Measurements from ENCODE around the gene GRAMD1B.
"Not testable (repeated sequence)": the region's sequence is repeated elsewhere in the genome, so short reads cannot be mapped to it uniquely, and the experiment has no call there.

Gene GRAMD1B

GRCh38 chr11:123652599-123652998 lies 222.5 kb downstream of the GRAMD1B start:
- Histone ChIP-seq H3K4me3 (ENCODE audit: low read depth, low read length) (no peak overlapping the region), H3K9ac (ENCODE audit: low read length) (no peak overlapping the region), H3K27ac (ENCODE audit: low read depth, low read length) (no peak overlapping the region), H3K9me3 (ENCODE audit: control insufficient read depth, insufficient read depth, low read depth, low read length) (no peaks in the 10 kb centered on the region), H3K36me3 (ENCODE audit: control insufficient read depth, insufficient read depth, low read length) (no peaks in the 10 kb centered on the region), H3K4me1 (ENCODE audit: control insufficient read depth, insufficient read depth, low read length) (peaks cover 11% of the 10 kb centered on the region; the same call in 1 of the 2 replicates), H3K27me3 (ENCODE audit: control insufficient read depth, insufficient read depth, low read length) (peaks cover 54% of the 10 kb centered on the region)

- Histone ChIP-seq H3K27ac (ENCODE audit: low read depth, low read length) (no peak overlapping the region), H3K4me3 (ENCODE audit: low read depth, low read length) (peak overlapping the region; percentile 76), H3K4me1 (ENCODE audit: control insufficient read depth, insufficient read depth, low read length) (peaks cover 11% of the 10 kb centered on the region; the same call in 1 of the 2 replicates), H3K27me3 (ENCODE audit: control insufficient read depth, insufficient read depth, low read length) (peaks cover 53% of the 10 kb centered on the region), H3K9me3 (ENCODE audit: control insufficient read depth, insufficient read depth, low read depth, low read length) (no peaks in the 10 kb centered on the region), H3K9ac (ENCODE audit: low read length) (no peak overlapping the region), H3K36me3 (ENCODE audit: control insufficient read depth, insufficient read depth, low read length) (no peaks in the 10 kb centered on the region)
Measured at GRCh38 chr11:123653483-123653826, 223.4 kb downstream of the GRAMD1B start.

- Histone ChIP-seq H3K4me3 (ENCODE audit: low read depth, low read length) (peak overlapping the region; percentile 76), H3K27me3 (ENCODE audit: control insufficient read depth, insufficient read depth, low read length) (peaks cover 51% of the 10 kb centered on the region), H3K9me3 (ENCODE audit: control insufficient read depth, insufficient read depth, low read depth, low read length) (no peaks in the 10 kb centered on the region)
Measured at GRCh38 chr11:123653827-123654565, 223.9 kb downstream of the GRAMD1B start.

GRCh38 chr11:123654566-123655081 lies 224.6 kb downstream of the GRAMD1B start, which contains the start of gene SCN3B:
TSS of gene SCN3B (minus strand) at chr11:123654624. CDS start at chr11:123653801, 823 bp downstream.
- peaks cover 11% of the 10 kb centered on the region; the same call in 1 of the 2 replicates for H3K4me1 ChIP-seq (ENCODE audit: control insufficient read depth, insufficient read depth, low read length)
- H3K4me3 ChIP-seq (ENCODE audit: low read depth, low read length): peak within 1 kb of the TSS; percentile 76
- H3K27me3 ChIP-seq (ENCODE audit: control insufficient read depth, insufficient read depth, low read length): peaks cover 51% of the 10 kb centered on the region
- H3K9me3 ChIP-seq (ENCODE audit: control insufficient read depth, insufficient read depth, low read depth, low read length): no peaks in the 10 kb centered on the region
- H3K9ac ChIP-seq (ENCODE audit: low read length): peak within 1 kb of the TSS; percentile 72
- H3K36me3 ChIP-seq (ENCODE audit: control insufficient read depth, insufficient read depth, low read length): no peaks in the 10 kb centered on the region
- no peak within 1 kb of the TSS for H3K27ac ChIP-seq (ENCODE audit: low read depth, low read length)

More at GRCh38 chr11:123653827-123654565, 223.9 kb downstream of the GRAMD1B start:
- peaks cover 11% of the 10 kb centered on the region; the same call in 1 of the 2 replicates for H3K4me1 ChIP-seq (ENCODE audit: control insufficient read depth, insufficient read depth, low read length)
- H3K36me3 ChIP-seq (ENCODE audit: control insufficient read depth, insufficient read depth, low read length): no peaks in the 10 kb centered on the region
- peak overlapping the region; percentile 23 for H3K9ac ChIP-seq (ENCODE audit: low read length)
- H3K27ac ChIP-seq (ENCODE audit: low read depth, low read length): no peak overlapping the region

DNA sequence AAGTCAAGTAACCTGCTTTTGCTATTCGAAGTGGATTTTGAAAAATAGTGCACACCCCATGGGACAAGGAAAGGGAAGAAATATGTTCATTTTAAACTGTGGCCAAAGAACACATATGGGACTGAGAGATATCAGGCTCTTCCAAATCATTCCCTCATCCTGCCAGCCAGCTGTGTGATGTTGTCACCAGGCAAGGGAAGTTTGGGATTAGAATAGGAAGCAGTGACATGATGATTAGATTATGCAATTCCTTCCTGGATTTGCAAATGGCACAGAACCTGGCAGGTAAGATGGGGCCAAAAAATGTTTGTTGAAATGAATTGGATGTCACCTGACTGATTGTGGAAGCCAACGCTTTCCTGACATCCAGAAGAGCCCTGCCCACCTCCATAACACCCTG lies 229.2 kb downstream of the GRAMD1B start:
- H3K36me3 ChIP-seq (ENCODE audit: control insufficient read depth, insufficient read depth, low read length): no peaks in the 10 kb centered on the region
- 0 out of 2 replicates have a peak, but pooled peaks cover 4% of the 10 kb centered on the region for H3K9me3 ChIP-seq (ENCODE audit: control insufficient read depth, insufficient read depth, low read depth, low read length)
- H3K9ac ChIP-seq (ENCODE audit: low read length): no peak overlapping the region
- no peak overlapping the region for H3K27ac ChIP-seq (ENCODE audit: low read depth, low read length)
- no peak overlapping the region for H3K4me3 ChIP-seq (ENCODE audit: low read depth, low read length)
- peaks cover 21% of the 10 kb centered on the region for H3K27me3 ChIP-seq (ENCODE audit: control insufficient read depth, insufficient read depth, low read length)
- peaks cover 7% of the 10 kb centered on the region; the same call in 1 of the 2 replicates for H3K4me1 ChIP-seq (ENCODE audit: control insufficient read depth, insufficient read depth, low read length)

- H3K9me3 ChIP-seq (ENCODE audit: control insufficient read depth, insufficient read depth, low read depth, low read length); H3K9ac ChIP-seq (ENCODE audit: low read length); H3K4me3 ChIP-seq (ENCODE audit: low read depth, low read length); H3K27ac ChIP-seq (ENCODE audit: low read depth, low read length); H3K4me1 ChIP-seq (ENCODE audit: control insufficient read depth, insufficient read depth, low read length); H3K36me3 ChIP-seq (ENCODE audit: control insufficient read depth, insufficient read depth, low read length): not testable (repeated sequence)
- peaks cover 17% of the 10 kb centered on the region for H3K27me3 ChIP-seq (ENCODE audit: control insufficient read depth, insufficient read depth, low read length)
Measured at GRCh38 chr11:123659965-123660364, 229.9 kb downstream of the GRAMD1B start.

- Histone ChIP-seq H3K27me3 (ENCODE audit: control insufficient read depth, insufficient read depth, low read length) (no peaks in the 10 kb centered on the region), H3K36me3 (ENCODE audit: control insufficient read depth, insufficient read depth, low read length) (no peaks in the 10 kb centered on the region), H3K4me1 (ENCODE audit: control insufficient read depth, insufficient read depth, low read length) (no peaks in the 10 kb centered on the region), H3K4me3 (ENCODE audit: low read depth, low read length) (no peak overlapping the region), H3K9ac (ENCODE audit: low read length) (no peak overlapping the region), H3K27ac (ENCODE audit: low read depth, low read length) (no peak overlapping the region), H3K9me3 (ENCODE audit: control insufficient read depth, insufficient read depth, low read depth, low read length) (0 out of 2 replicates have a peak, but pooled peaks cover 4% of the 10 kb centered on the region)
Measured at GRCh38 chr11:123665306-123665705, 235.2 kb downstream of the GRAMD1B start.

GRCh38 chr11:123670081-123670480 lies 240.0 kb downstream of the GRAMD1B start:
- no peak overlapping the region for H3K27ac ChIP-seq (ENCODE audit: low read depth, low read length)
- no peaks in the 10 kb centered on the region for H3K9me3 ChIP-seq (ENCODE audit: control insufficient read depth, insufficient read depth, low read depth, low read length)
- no peaks in the 10 kb centered on the region for H3K27me3 ChIP-seq (ENCODE audit: control insufficient read depth, insufficient read depth, low read length)
- no peak overlapping the region for H3K9ac ChIP-seq (ENCODE audit: low read length)
- H3K4me3 ChIP-seq (ENCODE audit: low read depth, low read length): no peak overlapping the region
- no peaks in the 10 kb centered on the region for H3K36me3 ChIP-seq (ENCODE audit: control insufficient read depth, insufficient read depth, low read length)
- no peaks in the 10 kb centered on the region for H3K4me1 ChIP-seq (ENCODE audit: control insufficient read depth, insufficient read depth, low read length)

- Histone ChIP-seq H3K27ac (ENCODE audit: low read depth, low read length) (no peak overlapping the region), H3K36me3 (ENCODE audit: control insufficient read depth, insufficient read depth, low read length) (no peaks in the 10 kb centered on the region), H3K27me3 (ENCODE audit: control insufficient read depth, insufficient read depth, low read length) (no peaks in the 10 kb centered on the region), H3K4me3 (ENCODE audit: low read depth, low read length) (no peak overlapping the region), H3K9me3 (ENCODE audit: control insufficient read depth, insufficient read depth, low read depth, low read length) (no peaks in the 10 kb centered on the region), H3K9ac (ENCODE audit: low read length) (no peak overlapping the region), H3K4me1 (ENCODE audit: control insufficient read depth, insufficient read depth, low read length) (no peaks in the 10 kb centered on the region)
Measured at GRCh38 chr11:123671534-123671933, 241.5 kb downstream of the GRAMD1B start.

DNA sequence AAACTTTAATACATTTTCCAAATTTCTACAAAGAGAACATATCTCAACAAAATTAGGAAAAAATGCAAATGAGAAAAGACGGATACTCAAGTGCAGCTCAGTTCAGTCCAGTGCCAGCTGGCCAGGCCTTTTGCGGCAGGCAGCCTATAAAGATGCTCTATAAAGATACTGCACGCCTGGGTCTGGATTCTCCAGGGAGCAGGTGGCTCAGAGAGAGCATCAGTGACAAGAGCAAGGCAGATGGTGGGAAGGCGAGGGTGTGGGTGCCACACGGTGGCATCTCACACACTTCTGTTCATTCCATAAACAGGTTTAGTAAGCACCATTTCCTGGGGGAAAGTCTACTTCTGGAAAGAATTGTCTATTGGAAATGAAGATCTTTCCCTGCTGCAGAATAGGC lies 242.5 kb downstream of the GRAMD1B start:
- Histone ChIP-seq H3K9me3 (ENCODE audit: control insufficient read depth, insufficient read depth, low read depth, low read length) (no peaks in the 10 kb centered on the region), H3K27me3 (ENCODE audit: control insufficient read depth, insufficient read depth, low read length) (no peaks in the 10 kb centered on the region), H3K9ac (ENCODE audit: low read length) (no peak overlapping the region), H3K27ac (ENCODE audit: low read depth, low read length) (no peak overlapping the region), H3K4me1 (ENCODE audit: control insufficient read depth, insufficient read depth, low read length) (no peaks in the 10 kb centered on the region), H3K4me3 (ENCODE audit: low read depth, low read length) (no peak overlapping the region), H3K36me3 (ENCODE audit: control insufficient read depth, insufficient read depth, low read length) (no peaks in the 10 kb centered on the region)

GRCh38 chr11:123674297-123674696 lies 244.2 kb downstream of the GRAMD1B start:
- H3K9me3 ChIP-seq (ENCODE audit: control insufficient read depth, insufficient read depth, low read depth, low read length): no peaks in the 10 kb centered on the region
- no peak overlapping the region for H3K9ac ChIP-seq (ENCODE audit: low read length)
- H3K4me3 ChIP-seq (ENCODE audit: low read depth, low read length): no peak overlapping the region
- H3K27ac ChIP-seq (ENCODE audit: low read depth, low read length): no peak overlapping the region
- H3K36me3 ChIP-seq (ENCODE audit: control insufficient read depth, insufficient read depth, low read length): no peaks in the 10 kb centered on the region
- no peaks in the 10 kb centered on the region for H3K27me3 ChIP-seq (ENCODE audit: control insufficient read depth, insufficient read depth, low read length)
- no peaks in the 10 kb centered on the region for H3K4me1 ChIP-seq (ENCODE audit: control insufficient read depth, insufficient read depth, low read length)
